ENCODE measurements around the gene KLHL12. TPM values are rescaled to one million over a fixed set of nuclear protein-coding genes. Genes with fewer than 3 reads are reported as not detected.

KLHL12 gene
- total and polyA plus RNA-seq, 10 of the 15 experiments (the other 5 are each of a cell fraction or from before 2014, with no cell fraction given): 16.0 to 53.8 (median 30.3) TPM

- Histone ChIP-seq H4K20me1 (ENCODE audit: control insufficient read depth, insufficient read depth) (no peaks in the 10 kb centered on the region), H3K4me1 (ENCODE audit: control insufficient read depth, insufficient read depth, low read length) (peaks cover 4% of the 10 kb centered on the region; the same call in 1 of the 2 replicates), H3K4me3 (no peak overlapping the region), H3K27ac (ENCODE audit: control insufficient read depth, insufficient read depth) (no peak overlapping the region), H3K36me3 (ENCODE audit: control insufficient read depth in 2 of 2, insufficient read depth in 2 of 2, low read length in 1 of 2) (no peaks in the 10 kb centered on the region), H3K9me3 (replicated peaks; ENCODE audit: control insufficient read depth, insufficient read depth, low read length) (no peaks in the 10 kb centered on the region), H3K4me2 (ENCODE audit: control insufficient read depth, insufficient read depth) (no peak overlapping the region), H3K9ac (ENCODE audit: control insufficient read depth, insufficient read depth, low read length) (no peak overlapping the region), H3K79me2 (ENCODE audit: control insufficient read depth, insufficient read depth, low read length) (no peaks in the 10 kb centered on the region), H2AFZ (ENCODE audit: control insufficient read depth, low read depth, low read length) (no peak overlapping the region), H3K27me3 (replicated peaks in 1 of 2; ENCODE audit: control insufficient read depth in 2 of 2, insufficient read depth in 2 of 2, low read length in 1 of 2) (peaks cover 0 to 1% of the 10 kb centered on the region in 2 experiments; a peak in 1 of 4 replicates)
- DNase-seq (ENCODE audit: low read depth, low spot score) (no peak), FAIRE-seq (no peak), ATAC-seq (no peak)
- POLR2A ChIA-PET: no interaction called here
- SMC1A ChIA-PET (ENCODE audit: uncharacterized antibody, unreplicated experiment): no interaction called here
- RAD21 ChIA-PET (ENCODE audit: unreplicated experiment): no interaction called here
- intact Hi-C loops (cut with micrococcal nuclease; ENCODE audit: unreplicated experiment): no loop called here
- CTCF ChIA-PET: interaction anchor here (1.2 kb wide), 1 partner anchor 24 kb away, joined by 3 read pairs; no protein-coding TSS in a partner anchor
- 64% methylated on average over 8 of the region's 8 CpGs for WGBS (ENCODE audit: insufficient coverage, insufficient replicate concordance, low lambda C conversion rate, missing lambda C conversion rate)
- in situ Hi-C loops (cut with MboI): no loop called here
- BruUV-seq (replicated peaks): no TSS peak
- TF ChIP-seq NFIC (IDR thresholded peaks at IDR 0.05; ENCODE audit: low read depth, low read length) (no peak), EP300 (IDR thresholded peaks at IDR 0.05; ENCODE audit: borderline replicate concordance in 1 of 2, control insufficient read depth in 1 of 2, low read depth in 2 of 2, low read length in 2 of 2) (no peak), BACH1 (IDR thresholded peaks at IDR 0.05; ENCODE audit: borderline replicate concordance) (no peak), YBX1 (IDR thresholded peaks at IDR 0.05) (no peak), SMARCA5 (IDR thresholded peaks at IDR 0.05) (no peak), SUPT20H (IDR thresholded peaks at IDR 0.05; ENCODE audit: borderline replicate concordance, control insufficient read depth, low read depth, low read length) (no peak), CEBPB (IDR thresholded peaks at IDR 0.05; ENCODE audit: borderline replicate concordance in 1 of 2, low read depth in 2 of 2, low read length in 2 of 2) (no peak), CUX1 (IDR thresholded peaks at IDR 0.05; ENCODE audit: insufficient replicate concordance, low read depth, low read length) (no peak), IRF3 (IDR thresholded peaks at IDR 0.05) (no peak), RAD21 (IDR thresholded peaks at IDR 0.05; ENCODE audit: insufficient read depth, low read depth, low read length) (no peak), ASH2L (IDR thresholded peaks at IDR 0.05; ENCODE audit: borderline replicate concordance, low read depth) (no peak), MTA3 (IDR thresholded peaks at IDR 0.05; ENCODE audit: borderline replicate concordance, low read length) (no peak), YY1 (IDR thresholded peaks at IDR 0.05; ENCODE audit: low read depth, low read length) (no peak), ETV6 (conservative IDR thresholded peaks at IDR 0.05 in 1 of 2, IDR thresholded peaks at IDR 0.05 in 1 of 2; ENCODE audit: borderline replicate concordance in 1 of 2, low read depth in 1 of 2) (no peak), E2F8 (IDR thresholded peaks at IDR 0.05; ENCODE audit: low read depth, partially characterized antibody) (no peak)
Observed at GRCh38 chr1:202854787-202855186, 72.2 kb downstream of the KLHL12 start.
